HepG2 (cell line): ENCODE data around the gene C9orf43. TPM values are rescaled to one million over a fixed set of nuclear protein-coding genes. Genes with fewer than 3 reads are reported as not detected.

Source experiments
- EP300 ChIP-seq, 3 experiments: sonication (generic) in 1 of 3; formaldehyde crosslinking in 1 of 3; IDR thresholded peaks; 2 replicates each; pipeline versions ENCODE4 v1.5.1 to v1.6.1; 2011 to 2020; ENCODE audit warnings: low read depth in 2 of 3, low read length in 2 of 3, borderline replicate concordance in 1 of 3, improper control_type of control experiment in 1 of 3, mild to moderate bottlenecking in 1 of 3, missing genetic modification reagents in 1 of 3, moderate library complexity in 1 of 3
- FIP1L1 ChIP-seq: fragments of 200-400 bp; formaldehyde crosslinking; IDR thresholded peaks from 2 replicates; pipeline ENCODE4 v1.6.1; 2018; ENCODE audit warnings: low read depth, mild to moderate bottlenecking, low read length, moderate library complexity, borderline replicate concordance; ENCODE audit not compliant: insufficient read depth
- HOXA3 ChIP-seq: sonication (generic); formaldehyde crosslinking; IDR thresholded peaks from 2 replicates; pipeline ENCODE4 v1.5.0; 2020; ENCODE audit warnings: missing genetic modification reagents
- IRF1 ChIP-seq: sonication (generic); formaldehyde crosslinking; IDR thresholded peaks from 2 replicates; pipeline ENCODE4 v1.4.0; 2020; ENCODE audit warnings: low read depth, mild to moderate bottlenecking, missing genetic modification reagents
- KLF12 ChIP-seq: sonication (generic); formaldehyde crosslinking; IDR thresholded peaks from 2 replicates; pipeline ENCODE4 v1.4.0; 2020; ENCODE audit warnings: missing genetic modification reagents, borderline replicate concordance
- MEIS2 ChIP-seq: sonication (generic); formaldehyde crosslinking; IDR thresholded peaks from 2 replicates; pipeline ENCODE4 v1.9.0; 2021; ENCODE audit warnings: mild to moderate bottlenecking, missing genetic modification reagents
- NFKBIZ ChIP-seq: IDR thresholded peaks from 2 replicates; pipeline ENCODE4 v1.6.1; 2018; ENCODE audit warnings: missing genetic modification reagents, missing compliant biosample characterization
- RBFOX2 ChIP-seq: fragments of 200-400 bp; formaldehyde crosslinking; IDR thresholded peaks from 2 replicates; pipeline ENCODE4 v1.6.1; 2017; ENCODE audit warnings: low read depth, mild to moderate bottlenecking, low read length
- REPIN1 ChIP-seq: sonication (generic); formaldehyde crosslinking; IDR thresholded peaks from 2 replicates; pipeline ENCODE4 v1.8.0; 2022; ENCODE audit warnings: missing genetic modification reagents, low read depth, mild to moderate bottlenecking, borderline replicate concordance
- RXRB ChIP-seq: IDR thresholded peaks from 2 replicates; pipeline ENCODE4 v1.6.1; 2016; ENCODE audit warnings: borderline replicate concordance, missing genetic modification reagents, missing compliant biosample characterization
- SCMH1 ChIP-seq: sonication (generic); formaldehyde crosslinking; IDR thresholded peaks from 2 replicates; pipeline ENCODE4 v1.9.0; 2021; ENCODE audit warnings: missing genetic modification reagents, mild to moderate bottlenecking, borderline replicate concordance
- SMYD3 ChIP-seq: sonication (generic); formaldehyde crosslinking; IDR thresholded peaks from 2 replicates; pipeline ENCODE4 v1.8.1; 2023; ENCODE audit warnings: mild to moderate bottlenecking, missing genetic modification reagents
- ZNF350 ChIP-seq: sonication (generic); formaldehyde crosslinking; IDR thresholded peaks from 2 replicates; pipeline ENCODE4 v1.4.0; 2020; ENCODE audit warnings: mild to moderate bottlenecking, low read depth, missing genetic modification reagents, borderline replicate concordance
- ZNF619 ChIP-seq: sonication (generic); formaldehyde crosslinking; IDR thresholded peaks from 2 replicates; pipeline ENCODE4 v1.4.0; 2020; ENCODE audit warnings: mild to moderate bottlenecking, missing genetic modification reagents
- ZNF704 ChIP-seq: sonication (generic); formaldehyde crosslinking; IDR thresholded peaks from 2 replicates; pipeline ENCODE4 v1.8.1; 2023; ENCODE audit warnings: mild to moderate bottlenecking, inconsistent platforms, moderate library complexity, missing genetic modification reagents, borderline replicate concordance
- ZNF749 ChIP-seq: sonication (generic); formaldehyde crosslinking; IDR thresholded peaks from 2 replicates; pipeline ENCODE4 v1.8.0; 2022; ENCODE audit warnings: mild to moderate bottlenecking, missing genetic modification reagents, moderate library complexity, borderline replicate concordance
- ZNF766 ChIP-seq: sonication (generic); formaldehyde crosslinking; IDR thresholded peaks from 2 replicates; pipeline ENCODE4 v1.5.0; 2020; ENCODE audit warnings: missing genetic modification reagents, borderline replicate concordance
- polyA plus RNA-seq, 8 experiments: library from polyadenylated mRNA; depleted of rRNA in 3 of 8; stranded (reverse) in 7 of 8; unstranded in 1 of 8; fragments of >200 nt; fragmentation: Illumina TruSeq in 4 of 8; extraction: Trizol in 4 of 8; gene quantifications; 2 replicates each; pipeline versions ENCODE4 v1.2.1 to v1.2.3, GENCODE V29; 2011 to 2016; ENCODE audit warnings: low read depth in 4 of 8, missing spikeins in 1 of 8, mixed read lengths in 1 of 8; ENCODE audit not compliant: insufficient read depth in 1 of 8
- total RNA-seq, 5 experiments: library from RNA; depleted of rRNA; stranded (reverse); fragments of >200 nt; fragmentation: Illumina TruSeq; extraction: Trizol; gene quantifications; 2 replicates each; pipeline ENCODE4 v1.2.3, GENCODE V29; 2016; ENCODE audit warnings: low read depth in 1 of 5
- TF ChIP-seq, protein P1 (sequence below): sonication (generic); formaldehyde crosslinking; IDR thresholded peaks from 2 replicates; pipeline ENCODE4 v1.8.0; 2022; ENCODE audit warnings: missing genetic modification reagents, mild to moderate bottlenecking, moderate library complexity, borderline replicate concordance
- TF ChIP-seq, protein P2 (sequence below): sonication (generic); formaldehyde crosslinking; IDR thresholded peaks from 2 replicates; pipeline ENCODE4 v1.4.0; 2020; ENCODE audit warnings: missing genetic modification reagents; ENCODE audit errors: not compliant biosample characterization
- TF ChIP-seq, protein P3 (sequence below): sonication (generic); formaldehyde crosslinking; IDR thresholded peaks from 2 replicates; pipeline ENCODE4 v1.8.1; 2023; ENCODE audit warnings: missing genetic modification reagents, mild to moderate bottlenecking, borderline replicate concordance

C9orf43 gene
- total and polyA plus RNA-seq, 2 of the 13 experiments (the other 11 are each of a cell fraction or from before 2014, with no cell fraction given): 0.24 to 0.31 TPM

DNA sequence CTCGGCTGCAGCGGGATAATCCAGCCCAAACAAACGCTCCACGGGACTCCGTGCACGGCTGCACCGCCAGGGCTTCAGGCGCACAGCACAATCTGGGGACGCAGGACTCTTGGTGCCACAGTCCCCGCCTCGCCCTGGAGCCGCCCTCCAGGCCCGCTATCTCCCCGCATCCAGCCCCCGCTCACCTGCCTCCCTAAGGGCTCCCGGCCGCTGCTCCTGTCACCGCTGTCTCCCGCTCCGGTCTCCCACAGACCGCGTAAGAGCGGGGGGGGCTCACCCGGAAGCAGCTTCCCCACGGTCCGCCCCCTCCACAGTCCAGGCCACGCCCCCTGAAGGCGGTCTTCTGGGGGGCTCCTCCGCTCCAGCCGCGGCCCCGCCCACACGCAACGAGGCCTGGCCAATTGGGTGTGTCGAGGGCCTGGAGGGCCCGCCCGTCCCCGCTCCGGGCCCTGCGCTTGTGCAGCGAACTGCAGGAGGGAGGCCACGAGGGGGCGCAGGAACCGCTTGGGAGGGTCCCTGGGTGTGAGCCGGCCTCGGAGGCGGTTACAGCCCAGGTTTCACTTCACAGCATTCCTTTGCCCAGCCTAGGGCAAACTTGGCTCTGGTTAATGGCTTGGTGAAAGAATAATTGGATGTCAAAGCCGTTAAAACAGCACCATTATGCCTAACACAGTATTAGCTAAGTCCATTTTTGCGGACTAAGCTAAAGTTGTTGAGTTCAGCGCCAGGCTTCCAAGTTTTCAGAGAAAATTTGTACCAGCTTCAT lies 9.3 kb upstream of the C9orf43 start, which contains the start of gene ALAD (continued):
- no peak for TF ChIP-seq FIP1L1
- TF ChIP-seq MEIS2 (CRISPR knock-in tag): peak; percentile 59; the same call in 1 of the 2 replicates
- TF ChIP-seq, protein P1, sequence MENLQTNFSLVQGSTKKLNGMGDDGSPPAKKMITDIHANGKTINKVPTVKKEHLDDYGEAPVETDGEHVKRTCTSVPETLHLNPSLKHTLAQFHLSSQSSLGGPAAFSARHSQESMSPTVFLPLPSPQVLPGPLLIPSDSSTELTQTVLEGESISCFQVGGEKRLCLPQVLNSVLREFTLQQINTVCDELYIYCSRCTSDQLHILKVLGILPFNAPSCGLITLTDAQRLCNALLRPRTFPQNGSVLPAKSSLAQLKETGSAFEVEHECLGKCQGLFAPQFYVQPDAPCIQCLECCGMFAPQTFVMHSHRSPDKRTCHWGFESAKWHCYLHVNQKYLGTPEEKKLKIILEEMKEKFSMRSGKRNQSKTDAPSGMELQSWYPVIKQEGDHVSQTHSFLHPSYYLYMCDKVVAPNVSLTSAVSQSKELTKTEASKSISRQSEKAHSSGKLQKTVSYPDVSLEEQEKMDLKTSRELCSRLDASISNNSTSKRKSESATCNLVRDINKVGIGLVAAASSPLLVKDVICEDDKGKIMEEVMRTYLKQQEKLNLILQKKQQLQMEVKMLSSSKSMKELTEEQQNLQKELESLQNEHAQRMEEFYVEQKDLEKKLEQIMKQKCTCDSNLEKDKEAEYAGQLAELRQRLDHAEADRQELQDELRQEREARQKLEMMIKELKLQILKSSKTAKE (CRISPR knock-in tag): no peak
- peak; percentile 50; the same call in 1 of the 2 replicates for TF ChIP-seq ZNF766 (CRISPR knock-in tag)
- no peak for TF ChIP-seq SCMH1 (CRISPR knock-in tag)
- TF ChIP-seq RBFOX2: peak; percentile 80
- TF ChIP-seq IRF1 (CRISPR knock-in tag): no peak
- no peak for TF ChIP-seq NFKBIZ (CRISPR knock-in tag)
- TF ChIP-seq HOXA3: peak; percentile 79
- TF ChIP-seq, protein P2, sequence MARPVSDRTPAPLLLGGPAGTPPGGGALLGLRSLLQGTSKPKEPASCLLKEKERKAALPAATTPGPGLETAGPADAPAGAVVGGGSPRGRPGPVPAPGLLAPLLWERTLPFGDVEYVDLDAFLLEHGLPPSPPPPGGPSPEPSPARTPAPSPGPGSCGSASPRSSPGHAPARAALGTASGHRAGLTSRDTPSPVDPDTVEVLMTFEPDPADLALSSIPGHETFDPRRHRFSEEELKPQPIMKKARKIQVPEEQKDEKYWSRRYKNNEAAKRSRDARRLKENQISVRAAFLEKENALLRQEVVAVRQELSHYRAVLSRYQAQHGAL (CRISPR knock-in tag): no peak
- peak; percentile 93; the same call in 1 of the 2 replicates for TF ChIP-seq REPIN1 (CRISPR knock-in tag)
- TF ChIP-seq EP300 (IDR thresholded peaks at IDR 0.05; ENCODE audit: low read depth in 2 of 2, low read length in 2 of 2): peak in 1 of 2 experiments; percentile 36; a peak in 1 of 4 replicates
- TF ChIP-seq EP300 (CRISPR knock-in tag; IDR thresholded peaks at IDR 0.05; ENCODE audit: borderline replicate concordance): no peak
- TF ChIP-seq SMYD3 (CRISPR knock-in tag): peak; percentile 79; the same call in 1 of the 2 replicates
- no peak for TF ChIP-seq ZNF749
- TF ChIP-seq ZNF704 (CRISPR knock-in tag): peak; percentile 41; the same call in 1 of the 2 replicates
- no peak; the same call in 1 of the 2 replicates for TF ChIP-seq ZNF619 (CRISPR knock-in tag)
- TF ChIP-seq, protein P3, sequence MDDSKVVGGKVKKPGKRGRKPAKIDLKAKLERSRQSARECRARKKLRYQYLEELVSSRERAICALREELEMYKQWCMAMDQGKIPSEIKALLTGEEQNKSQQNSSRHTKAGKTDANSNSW (CRISPR knock-in tag): no peak
- peak; percentile 65; the same call in 1 of the 2 replicates for TF ChIP-seq KLF12 (CRISPR knock-in tag)
- peak; percentile 91 for TF ChIP-seq ZNF350
- TF ChIP-seq RXRB (CRISPR knock-in tag): peak; percentile 60; the same call in 1 of the 2 replicates
